Tibial artery (tissue), 4 donors: ENCODE measurements around the gene TEX48.
A peak's percentile ranks its signal among the peaks of the same experiment; 100 is the strongest.

ENCODE experiments used
- DNase-seq, 2 donors: peaks; one replicate each; pipeline ENCODE4 v3.0.0-alpha.2; 2019
- H3K27ac ChIP-seq, 2 donors: fragments of 200-600 bp; sonication (generic) in 1 of 2; 1 replicate in 1 of 2; 2 replicates in 1 of 2; pipeline ENCODE4 v1.5.1; 2018 to 2019; ENCODE audit warnings: mild to moderate bottlenecking in 1 of 2
- H3K27me3 ChIP-seq, 2 donors: fragments of 200-600 bp; sonication (generic) in 1 of 2; one replicate each; pipeline versions ENCODE4 v1.5.1 to v1.6.0; 2016 to 2019
- H3K36me3 ChIP-seq, 3 donors: fragments of 200-600 bp; sonication (generic) in 2 of 3; one replicate each; pipeline ENCODE4 v1.5.1; 2016 to 2019; ENCODE audit warnings: mild to moderate bottlenecking in 2 of 3
- H3K4me1 ChIP-seq, 4 donors: fragments of 200-600 bp; sonication (generic) in 2 of 4; 1 replicate in 3 of 4; 2 replicates in 1 of 4; pipeline ENCODE4 v1.5.1; 2016 to 2019
- H3K4me3 ChIP-seq, 2 donors: fragments of 200-600 bp; sonication (generic) in 1 of 2; 1 replicate in 1 of 2; 2 replicates in 1 of 2; pipeline ENCODE4 v1.5.1; 2018 to 2019; ENCODE audit warnings: mild to moderate bottlenecking in 2 of 2
- H3K9me3 ChIP-seq, 3 donors: fragments of 200-600 bp; sonication (generic) in 1 of 3; one replicate each; pipeline ENCODE4 v1.5.1; 2016 to 2019
- intact Hi-C: fragments of 100-400 bp; cut with DNase I; formaldehyde crosslinking; loops from one replicate; pipeline ENCODE4 v1.15.0; 2023; ENCODE audit warnings: low total_unique reads
- TF ChIP-seq, protein P1 (sequence below), 2 experiments: fragments of 200-600 bp in 1 of 2; fragments of 450-650 bp in 1 of 2; IDR thresholded peaks; one replicate each; pipeline ENCODE4 v1.5.1; 2017 to 2019; ENCODE audit warnings: antibody characterized with exemption in 2 of 2, mild to moderate bottlenecking in 1 of 2, moderate library complexity in 1 of 2

Gene TEX48

GRCh38 chr9:114656301-114656700 is 25.7 kb downstream of the TEX48 start:
- TF ChIP-seq, protein P1, sequence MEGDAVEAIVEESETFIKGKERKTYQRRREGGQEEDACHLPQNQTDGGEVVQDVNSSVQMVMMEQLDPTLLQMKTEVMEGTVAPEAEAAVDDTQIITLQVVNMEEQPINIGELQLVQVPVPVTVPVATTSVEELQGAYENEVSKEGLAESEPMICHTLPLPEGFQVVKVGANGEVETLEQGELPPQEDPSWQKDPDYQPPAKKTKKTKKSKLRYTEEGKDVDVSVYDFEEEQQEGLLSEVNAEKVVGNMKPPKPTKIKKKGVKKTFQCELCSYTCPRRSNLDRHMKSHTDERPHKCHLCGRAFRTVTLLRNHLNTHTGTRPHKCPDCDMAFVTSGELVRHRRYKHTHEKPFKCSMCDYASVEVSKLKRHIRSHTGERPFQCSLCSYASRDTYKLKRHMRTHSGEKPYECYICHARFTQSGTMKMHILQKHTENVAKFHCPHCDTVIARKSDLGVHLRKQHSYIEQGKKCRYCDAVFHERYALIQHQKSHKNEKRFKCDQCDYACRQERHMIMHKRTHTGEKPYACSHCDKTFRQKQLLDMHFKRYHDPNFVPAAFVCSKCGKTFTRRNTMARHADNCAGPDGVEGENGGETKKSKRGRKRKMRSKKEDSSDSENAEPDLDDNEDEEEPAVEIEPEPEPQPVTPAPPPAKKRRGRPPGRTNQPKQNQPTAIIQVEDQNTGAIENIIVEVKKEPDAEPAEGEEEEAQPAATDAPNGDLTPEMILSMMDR (IDR thresholded peaks at IDR 0.05): no peak
- H3K9me3 ChIP-seq: no peaks in the 10 kb centered on the region
- peaks cover 0 to 4% (median 0%) of the 10 kb centered on the region in 3 donors for H3K36me3 ChIP-seq
- no peak overlapping the region for H3K4me3 ChIP-seq
- intact Hi-C loops: no loop called here
- no peak overlapping the region for H3K27ac ChIP-seq
- no peaks in the 10 kb centered on the region for H3K27me3 ChIP-seq
- no peak for DNase-seq
- H3K4me1 ChIP-seq: peaks cover 0 to 2% (median 0%) of the 10 kb centered on the region in 4 donors

GRCh38 chr9:114655689-114656088 is 26.3 kb downstream of the TEX48 start:
- no peak for DNase-seq
- Histone ChIP-seq H3K9me3 (no peaks in the 10 kb centered on the region), H3K4me3 (no peak overlapping the region), H3K4me1 (peaks cover 0 to 2% (median 0%) of the 10 kb centered on the region in 4 donors), H3K27me3 (no peaks in the 10 kb centered on the region), H3K36me3 (peaks cover 0 to 4% (median 0%) of the 10 kb centered on the region in 3 donors), H3K27ac (no peak overlapping the region)
- TF ChIP-seq, protein P1 (IDR thresholded peaks at IDR 0.05): no peak
- intact Hi-C loops: no loop called here

- TF ChIP-seq, protein P1 (IDR thresholded peaks at IDR 0.05): peak; percentile 78 to 79
- DNase-seq: peak; percentile 79 to 86
- Histone ChIP-seq H3K36me3 (no peaks in the 10 kb centered on the region), H3K27me3 (no peaks in the 10 kb centered on the region), H3K4me1 (peaks cover 0 to 2% (median 0%) of the 10 kb centered on the region in 4 donors), H3K9me3 (no peaks in the 10 kb centered on the region), H3K4me3 (no peak overlapping the region), H3K27ac (no peak overlapping the region)
- intact Hi-C loops: loop anchor here (2.0 kb wide), 1 partner anchor 249 kb away; no protein-coding TSS in a partner anchor
Observed at GRCh38 chr9:114653556-114654159, 28.3 kb downstream of the TEX48 start.

- no peak overlapping the region for H3K4me3 ChIP-seq
- H3K9me3 ChIP-seq: no peaks in the 10 kb centered on the region
- no peaks in the 10 kb centered on the region for H3K27me3 ChIP-seq
- peaks cover 0 to 5% (median 2%) of the 10 kb centered on the region in 3 donors for H3K36me3 ChIP-seq
- intact Hi-C loops: loop anchor here (2.0 kb wide), 1 partner anchor 248 kb away; no protein-coding TSS in a partner anchor
- H3K4me1 ChIP-seq: peaks cover 0 to 2% (median 0%) of the 10 kb centered on the region in 4 donors
- no peak for DNase-seq
- TF ChIP-seq, protein P1 (IDR thresholded peaks at IDR 0.05): no peak
- H3K27ac ChIP-seq: no peak overlapping the region
Observed at GRCh38 chr9:114652776-114653555, 29.0 kb downstream of the TEX48 start.

DNA sequence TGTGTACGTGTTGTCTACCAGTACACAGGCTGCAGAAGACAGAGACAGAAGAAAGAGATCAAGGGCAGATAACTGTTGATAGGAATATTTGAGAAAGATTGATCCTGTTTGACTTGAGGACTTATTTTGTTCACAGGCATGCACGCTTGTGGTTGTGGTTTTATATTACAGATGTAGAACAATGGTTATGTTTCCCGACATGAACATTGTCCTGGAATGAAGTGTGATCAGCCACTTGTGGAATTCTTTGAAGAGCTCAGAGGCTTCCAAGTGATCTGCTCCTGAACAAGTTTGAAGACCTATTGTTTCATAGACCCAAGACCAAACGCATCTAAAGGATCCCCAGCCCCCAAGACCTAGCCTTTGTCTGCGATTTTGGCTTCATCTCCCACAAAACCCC is 38.1 kb downstream of the TEX48 start:
- Histone ChIP-seq H3K4me1 (no peaks in the 10 kb centered on the region), H3K27ac (no peak overlapping the region), H3K4me3 (no peak overlapping the region), H3K36me3 (peaks cover 37 to 68% (median 46%) of the 10 kb centered on the region in 3 donors), H3K27me3 (no peaks in the 10 kb centered on the region), H3K9me3 (no peaks in the 10 kb centered on the region)
- TF ChIP-seq, protein P1 (IDR thresholded peaks at IDR 0.05): no peak
- no peak for DNase-seq
- intact Hi-C loops: no loop called here
